HL-60 (cell line): ENCODE data around the gene SEH1L.

Experiments used
- GABPA ChIP-seq: IDR thresholded peaks from 2 replicates; pipeline ENCODE4 v1.6.1; 2012; ENCODE audit warnings: low read depth
- POLR2AphosphoS5 ChIP-seq: IDR thresholded peaks from 2 replicates; pipeline ENCODE4 v1.6.1; 2012; ENCODE audit warnings: low read depth
- TF ChIP-seq, protein P1 (sequence below): IDR thresholded peaks from one replicate; pipeline ENCODE4 v1.5.1; 2011; ENCODE audit warnings: low read length, control low read depth, inconsistent platforms; ENCODE audit not compliant: insufficient read depth
- TF ChIP-seq, protein P2 (sequence below): IDR thresholded peaks from 2 replicates; pipeline ENCODE4 v1.6.1; 2012; ENCODE audit warnings: low read depth; ENCODE audit not compliant: insufficient replicate concordance

DNA sequence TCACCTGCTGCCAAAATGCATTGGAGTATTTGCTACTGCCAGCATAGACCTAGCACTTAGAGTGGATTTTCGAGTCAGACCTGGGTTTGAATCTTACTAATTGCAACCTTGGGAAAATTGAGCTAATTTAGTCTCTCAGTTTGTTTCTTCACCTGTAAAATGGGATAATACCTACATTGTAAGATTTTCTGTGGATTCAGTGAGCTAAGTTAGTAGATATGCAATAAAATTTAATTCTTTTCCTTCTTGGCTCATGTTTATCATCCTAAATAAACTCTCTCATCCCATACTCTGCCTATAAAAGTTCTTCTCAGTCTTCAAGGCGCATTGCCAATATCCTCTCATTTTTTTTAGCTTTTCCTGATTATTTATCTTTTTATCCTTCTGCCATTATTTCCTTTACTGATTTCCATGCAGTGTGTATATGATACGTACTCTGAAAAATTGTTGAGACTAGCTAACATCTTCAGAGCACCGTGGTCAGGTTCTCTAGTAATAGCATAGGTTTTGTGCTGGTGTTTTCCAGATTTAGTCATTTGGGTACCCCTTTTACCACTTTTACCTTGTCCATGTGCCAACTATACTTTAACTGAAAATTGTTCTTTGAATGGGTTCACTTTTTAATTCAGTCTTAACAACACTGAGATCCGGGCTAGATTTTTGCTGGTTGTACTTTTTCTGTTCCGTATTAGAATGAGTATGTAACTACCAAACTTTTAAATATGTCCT, 50.7 kb downstream of the SEH1L start:
- TF ChIP-seq POLR2AphosphoS5 = no peak
- TF ChIP-seq, protein P1, sequence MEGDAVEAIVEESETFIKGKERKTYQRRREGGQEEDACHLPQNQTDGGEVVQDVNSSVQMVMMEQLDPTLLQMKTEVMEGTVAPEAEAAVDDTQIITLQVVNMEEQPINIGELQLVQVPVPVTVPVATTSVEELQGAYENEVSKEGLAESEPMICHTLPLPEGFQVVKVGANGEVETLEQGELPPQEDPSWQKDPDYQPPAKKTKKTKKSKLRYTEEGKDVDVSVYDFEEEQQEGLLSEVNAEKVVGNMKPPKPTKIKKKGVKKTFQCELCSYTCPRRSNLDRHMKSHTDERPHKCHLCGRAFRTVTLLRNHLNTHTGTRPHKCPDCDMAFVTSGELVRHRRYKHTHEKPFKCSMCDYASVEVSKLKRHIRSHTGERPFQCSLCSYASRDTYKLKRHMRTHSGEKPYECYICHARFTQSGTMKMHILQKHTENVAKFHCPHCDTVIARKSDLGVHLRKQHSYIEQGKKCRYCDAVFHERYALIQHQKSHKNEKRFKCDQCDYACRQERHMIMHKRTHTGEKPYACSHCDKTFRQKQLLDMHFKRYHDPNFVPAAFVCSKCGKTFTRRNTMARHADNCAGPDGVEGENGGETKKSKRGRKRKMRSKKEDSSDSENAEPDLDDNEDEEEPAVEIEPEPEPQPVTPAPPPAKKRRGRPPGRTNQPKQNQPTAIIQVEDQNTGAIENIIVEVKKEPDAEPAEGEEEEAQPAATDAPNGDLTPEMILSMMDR = no peak
- TF ChIP-seq GABPA = no peak
- TF ChIP-seq, protein P2, sequence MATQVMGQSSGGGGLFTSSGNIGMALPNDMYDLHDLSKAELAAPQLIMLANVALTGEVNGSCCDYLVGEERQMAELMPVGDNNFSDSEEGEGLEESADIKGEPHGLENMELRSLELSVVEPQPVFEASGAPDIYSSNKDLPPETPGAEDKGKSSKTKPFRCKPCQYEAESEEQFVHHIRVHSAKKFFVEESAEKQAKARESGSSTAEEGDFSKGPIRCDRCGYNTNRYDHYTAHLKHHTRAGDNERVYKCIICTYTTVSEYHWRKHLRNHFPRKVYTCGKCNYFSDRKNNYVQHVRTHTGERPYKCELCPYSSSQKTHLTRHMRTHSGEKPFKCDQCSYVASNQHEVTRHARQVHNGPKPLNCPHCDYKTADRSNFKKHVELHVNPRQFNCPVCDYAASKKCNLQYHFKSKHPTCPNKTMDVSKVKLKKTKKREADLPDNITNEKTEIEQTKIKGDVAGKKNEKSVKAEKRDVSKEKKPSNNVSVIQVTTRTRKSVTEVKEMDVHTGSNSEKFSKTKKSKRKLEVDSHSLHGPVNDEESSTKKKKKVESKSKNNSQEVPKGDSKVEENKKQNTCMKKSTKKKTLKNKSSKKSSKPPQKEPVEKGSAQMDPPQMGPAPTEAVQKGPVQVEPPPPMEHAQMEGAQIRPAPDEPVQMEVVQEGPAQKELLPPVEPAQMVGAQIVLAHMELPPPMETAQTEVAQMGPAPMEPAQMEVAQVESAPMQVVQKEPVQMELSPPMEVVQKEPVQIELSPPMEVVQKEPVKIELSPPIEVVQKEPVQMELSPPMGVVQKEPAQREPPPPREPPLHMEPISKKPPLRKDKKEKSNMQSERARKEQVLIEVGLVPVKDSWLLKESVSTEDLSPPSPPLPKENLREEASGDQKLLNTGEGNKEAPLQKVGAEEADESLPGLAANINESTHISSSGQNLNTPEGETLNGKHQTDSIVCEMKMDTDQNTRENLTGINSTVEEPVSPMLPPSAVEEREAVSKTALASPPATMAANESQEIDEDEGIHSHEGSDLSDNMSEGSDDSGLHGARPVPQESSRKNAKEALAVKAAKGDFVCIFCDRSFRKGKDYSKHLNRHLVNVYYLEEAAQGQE = no peak
